H1 (cell line): ENCODE measurements around the gene LIMK2. TPM values are rescaled to one million over a fixed set of nuclear protein-coding genes. Genes with fewer than 3 reads are reported as not detected.

Source experiments
- CBX8 ChIP-seq: fragments of 300-800, 300-1000 bp; sonication (generic); IDR thresholded peaks from 2 replicates; pipeline ENCODE4 v1.7.1; 2016; ENCODE audit warnings: low read depth, low read length, borderline replicate concordance
- NRF1 ChIP-seq: IDR thresholded peaks from 2 replicates; pipeline ENCODE4 v1.6.1; 2011; ENCODE audit warnings: mild to moderate bottlenecking, low read depth, low read length, improper control_type of control experiment
- RNF2 ChIP-seq: fragments of 200-900, 300-1000 bp; sonication (generic); IDR thresholded peaks from 2 replicates; pipeline ENCODE4 v1.7.1; 2016; ENCODE audit warnings: borderline replicate concordance, low read depth, mild to moderate bottlenecking, antibody characterized with exemption, low read length; ENCODE audit not compliant: poor library complexity, severe bottlenecking; ENCODE audit errors: missing control alignments
- SP4 ChIP-seq: IDR thresholded peaks from 2 replicates; pipeline ENCODE4 v1.6.1; 2012; ENCODE audit warnings: low read length, inconsistent platforms
- polyA plus RNA-seq, 7 experiments: library from polyadenylated mRNA; depleted of rRNA in 3 of 7; stranded (reverse) in 5 of 7; unstranded in 2 of 7; fragments of >200 nt in 5 of 7; fragments of 200-250 nt in 2 of 7; gene quantifications; 1 replicate in 5 of 7; 2 replicates in 1 of 7; 4 replicates in 1 of 7; pipeline versions ENCODE4 v1.2.1 to v1.2.3, GENCODE V29; 2011 to 2013; ENCODE audit warnings: missing spikeins in 2 of 7, mixed read lengths in 2 of 7
- total RNA-seq: library from RNA; stranded (reverse); fragmentation: NEBNext Ultra II Directional; extraction: Animal tissue kit (Norgen Biotek cat#: 25700); gene quantifications from 2 replicates; pipeline ENCODE4 v1.2.1, GENCODE V29; 2021
- TF ChIP-seq, protein P1 (sequence below): fragments of 300-600 bp; sonication (generic); IDR thresholded peaks from 2 replicates; pipeline ENCODE4 v1.7.1; 2012; ENCODE audit warnings: low read length, moderate library complexity, mild to moderate bottlenecking, inconsistent platforms; ENCODE audit not compliant: insufficient replicate concordance

The LIMK2 gene
- total and polyA plus RNA-seq, 2 of the 8 experiments (the other 6 are each of a cell fraction or from before 2014, with no cell fraction given) = 13.2 to 37.6 TPM

- TF ChIP-seq, protein P1, sequence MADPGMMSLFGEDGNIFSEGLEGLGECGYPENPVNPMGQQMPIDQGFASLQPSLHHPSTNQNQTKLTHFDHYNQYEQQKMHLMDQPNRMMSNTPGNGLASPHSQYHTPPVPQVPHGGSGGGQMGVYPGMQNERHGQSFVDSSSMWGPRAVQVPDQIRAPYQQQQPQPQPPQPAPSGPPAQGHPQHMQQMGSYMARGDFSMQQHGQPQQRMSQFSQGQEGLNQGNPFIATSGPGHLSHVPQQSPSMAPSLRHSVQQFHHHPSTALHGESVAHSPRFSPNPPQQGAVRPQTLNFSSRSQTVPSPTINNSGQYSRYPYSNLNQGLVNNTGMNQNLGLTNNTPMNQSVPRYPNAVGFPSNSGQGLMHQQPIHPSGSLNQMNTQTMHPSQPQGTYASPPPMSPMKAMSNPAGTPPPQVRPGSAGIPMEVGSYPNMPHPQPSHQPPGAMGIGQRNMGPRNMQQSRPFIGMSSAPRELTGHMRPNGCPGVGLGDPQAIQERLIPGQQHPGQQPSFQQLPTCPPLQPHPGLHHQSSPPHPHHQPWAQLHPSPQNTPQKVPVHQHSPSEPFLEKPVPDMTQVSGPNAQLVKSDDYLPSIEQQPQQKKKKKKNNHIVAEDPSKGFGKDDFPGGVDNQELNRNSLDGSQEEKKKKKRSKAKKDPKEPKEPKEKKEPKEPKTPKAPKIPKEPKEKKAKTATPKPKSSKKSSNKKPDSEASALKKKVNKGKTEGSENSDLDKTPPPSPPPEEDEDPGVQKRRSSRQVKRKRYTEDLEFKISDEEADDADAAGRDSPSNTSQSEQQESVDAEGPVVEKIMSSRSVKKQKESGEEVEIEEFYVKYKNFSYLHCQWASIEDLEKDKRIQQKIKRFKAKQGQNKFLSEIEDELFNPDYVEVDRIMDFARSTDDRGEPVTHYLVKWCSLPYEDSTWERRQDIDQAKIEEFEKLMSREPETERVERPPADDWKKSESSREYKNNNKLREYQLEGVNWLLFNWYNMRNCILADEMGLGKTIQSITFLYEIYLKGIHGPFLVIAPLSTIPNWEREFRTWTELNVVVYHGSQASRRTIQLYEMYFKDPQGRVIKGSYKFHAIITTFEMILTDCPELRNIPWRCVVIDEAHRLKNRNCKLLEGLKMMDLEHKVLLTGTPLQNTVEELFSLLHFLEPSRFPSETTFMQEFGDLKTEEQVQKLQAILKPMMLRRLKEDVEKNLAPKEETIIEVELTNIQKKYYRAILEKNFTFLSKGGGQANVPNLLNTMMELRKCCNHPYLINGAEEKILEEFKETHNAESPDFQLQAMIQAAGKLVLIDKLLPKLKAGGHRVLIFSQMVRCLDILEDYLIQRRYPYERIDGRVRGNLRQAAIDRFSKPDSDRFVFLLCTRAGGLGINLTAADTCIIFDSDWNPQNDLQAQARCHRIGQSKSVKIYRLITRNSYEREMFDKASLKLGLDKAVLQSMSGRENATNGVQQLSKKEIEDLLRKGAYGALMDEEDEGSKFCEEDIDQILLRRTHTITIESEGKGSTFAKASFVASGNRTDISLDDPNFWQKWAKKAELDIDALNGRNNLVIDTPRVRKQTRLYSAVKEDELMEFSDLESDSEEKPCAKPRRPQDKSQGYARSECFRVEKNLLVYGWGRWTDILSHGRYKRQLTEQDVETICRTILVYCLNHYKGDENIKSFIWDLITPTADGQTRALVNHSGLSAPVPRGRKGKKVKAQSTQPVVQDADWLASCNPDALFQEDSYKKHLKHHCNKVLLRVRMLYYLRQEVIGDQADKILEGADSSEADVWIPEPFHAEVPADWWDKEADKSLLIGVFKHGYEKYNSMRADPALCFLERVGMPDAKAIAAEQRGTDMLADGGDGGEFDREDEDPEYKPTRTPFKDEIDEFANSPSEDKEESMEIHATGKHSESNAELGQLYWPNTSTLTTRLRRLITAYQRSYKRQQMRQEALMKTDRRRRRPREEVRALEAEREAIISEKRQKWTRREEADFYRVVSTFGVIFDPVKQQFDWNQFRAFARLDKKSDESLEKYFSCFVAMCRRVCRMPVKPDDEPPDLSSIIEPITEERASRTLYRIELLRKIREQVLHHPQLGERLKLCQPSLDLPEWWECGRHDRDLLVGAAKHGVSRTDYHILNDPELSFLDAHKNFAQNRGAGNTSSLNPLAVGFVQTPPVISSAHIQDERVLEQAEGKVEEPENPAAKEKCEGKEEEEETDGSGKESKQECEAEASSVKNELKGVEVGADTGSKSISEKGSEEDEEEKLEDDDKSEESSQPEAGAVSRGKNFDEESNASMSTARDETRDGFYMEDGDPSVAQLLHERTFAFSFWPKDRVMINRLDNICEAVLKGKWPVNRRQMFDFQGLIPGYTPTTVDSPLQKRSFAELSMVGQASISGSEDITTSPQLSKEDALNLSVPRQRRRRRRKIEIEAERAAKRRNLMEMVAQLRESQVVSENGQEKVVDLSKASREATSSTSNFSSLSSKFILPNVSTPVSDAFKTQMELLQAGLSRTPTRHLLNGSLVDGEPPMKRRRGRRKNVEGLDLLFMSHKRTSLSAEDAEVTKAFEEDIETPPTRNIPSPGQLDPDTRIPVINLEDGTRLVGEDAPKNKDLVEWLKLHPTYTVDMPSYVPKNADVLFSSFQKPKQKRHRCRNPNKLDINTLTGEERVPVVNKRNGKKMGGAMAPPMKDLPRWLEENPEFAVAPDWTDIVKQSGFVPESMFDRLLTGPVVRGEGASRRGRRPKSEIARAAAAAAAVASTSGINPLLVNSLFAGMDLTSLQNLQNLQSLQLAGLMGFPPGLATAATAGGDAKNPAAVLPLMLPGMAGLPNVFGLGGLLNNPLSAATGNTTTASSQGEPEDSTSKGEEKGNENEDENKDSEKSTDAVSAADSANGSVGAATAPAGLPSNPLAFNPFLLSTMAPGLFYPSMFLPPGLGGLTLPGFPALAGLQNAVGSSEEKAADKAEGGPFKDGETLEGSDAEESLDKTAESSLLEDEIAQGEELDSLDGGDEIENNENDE = no peak
- TF ChIP-seq RNF2 (no peak), SP4 (no peak), CBX8 (no peak), NRF1 (no peak)
Observed at GRCh38 chr22:31239771-31240370, 27.8 kb downstream of the LIMK2 start (continued).
